Activated CD8-positive, alpha-beta T cell treated with anti-CD3 and anti-CD28 coated beads for 36 hours (primary cell): ENCODE results near the gene FN3K. TPM values are rescaled to one million over a fixed set of nuclear protein-coding genes. Genes with fewer than 3 reads are reported as not detected.
A peak's percentile ranks its signal among the peaks of the same experiment; 100 is the strongest.
"Not testable (repeated sequence)": the region's sequence is repeated elsewhere in the genome, so short reads cannot be mapped to it uniquely, and the experiment has no call there.

Experiments
- ATAC-seq: fragments of 200-7000 bp; cut with Tn5 transposase; one replicate; pipeline ENCODE4 v1.10.0; 2021; ENCODE audit warnings: mild to moderate bottlenecking, moderate library complexity
- CTCF ChIA-PET: fragments of 350-600 bp; sonication (Branson Sonifier 250); formaldehyde crosslinking; loops from one replicate; lab custom pipeline; 2021; ENCODE audit warnings: antibody characterized with exemption; lab: Charles Lee
- POLR2A ChIA-PET: fragments of 350-600 bp; sonication (Branson Sonifier 250); formaldehyde crosslinking; loops from one replicate; lab custom pipeline; 2021; ENCODE audit warnings: antibody characterized with exemption; lab: Charles Lee
- DNase-seq: peaks from one replicate; pipeline ENCODE4 v3.0.0-alpha.2; 2020
- H3K27ac Mint-ChIP-seq: one replicate; pipeline ENCODE4 v1.8.0; 2021; ENCODE audit warnings: mild to moderate bottlenecking, mixed read lengths
- H3K27me3 Mint-ChIP-seq: one replicate; pipeline ENCODE4 v1.8.0; 2021; ENCODE audit warnings: mixed read lengths
- H3K36me3 Mint-ChIP-seq: one replicate; pipeline ENCODE4 v1.8.0; 2021; ENCODE audit warnings: low read depth, mixed read lengths
- H3K4me1 Mint-ChIP-seq: one replicate; pipeline ENCODE4 v1.8.0; 2021; ENCODE audit warnings: low read depth, mixed read lengths
- H3K4me3 Mint-ChIP-seq: one replicate; pipeline ENCODE4 v1.8.0; 2021; ENCODE audit warnings: mild to moderate bottlenecking, moderate library complexity, mixed read lengths
- H3K9me3 Mint-ChIP-seq: one replicate; pipeline ENCODE4 v1.8.0; 2021; ENCODE audit warnings: mixed read lengths
- intact Hi-C: fragments of 100-400 bp; cut with micrococcal nuclease; formaldehyde crosslinking; loops from one replicate; pipeline ENCODE4 v1.10.0; 2022
- total RNA-seq, 2 experiments: library from RNA; stranded (reverse); gene quantifications; one replicate each; pipeline ENCODE4 v1.2.3, GENCODE V29; 2021
- TF ChIP-seq, protein P1 (sequence below): fragments of 200-600 bp; IDR thresholded peaks from one replicate; pipeline ENCODE4 v1.8.0; 2022; ENCODE audit warnings: antibody characterized with exemption, mild to moderate bottlenecking

FN3K gene
- total RNA-seq, 2 experiments from 2014 or later, result 0.96 to 1.2 TPM

DNA sequence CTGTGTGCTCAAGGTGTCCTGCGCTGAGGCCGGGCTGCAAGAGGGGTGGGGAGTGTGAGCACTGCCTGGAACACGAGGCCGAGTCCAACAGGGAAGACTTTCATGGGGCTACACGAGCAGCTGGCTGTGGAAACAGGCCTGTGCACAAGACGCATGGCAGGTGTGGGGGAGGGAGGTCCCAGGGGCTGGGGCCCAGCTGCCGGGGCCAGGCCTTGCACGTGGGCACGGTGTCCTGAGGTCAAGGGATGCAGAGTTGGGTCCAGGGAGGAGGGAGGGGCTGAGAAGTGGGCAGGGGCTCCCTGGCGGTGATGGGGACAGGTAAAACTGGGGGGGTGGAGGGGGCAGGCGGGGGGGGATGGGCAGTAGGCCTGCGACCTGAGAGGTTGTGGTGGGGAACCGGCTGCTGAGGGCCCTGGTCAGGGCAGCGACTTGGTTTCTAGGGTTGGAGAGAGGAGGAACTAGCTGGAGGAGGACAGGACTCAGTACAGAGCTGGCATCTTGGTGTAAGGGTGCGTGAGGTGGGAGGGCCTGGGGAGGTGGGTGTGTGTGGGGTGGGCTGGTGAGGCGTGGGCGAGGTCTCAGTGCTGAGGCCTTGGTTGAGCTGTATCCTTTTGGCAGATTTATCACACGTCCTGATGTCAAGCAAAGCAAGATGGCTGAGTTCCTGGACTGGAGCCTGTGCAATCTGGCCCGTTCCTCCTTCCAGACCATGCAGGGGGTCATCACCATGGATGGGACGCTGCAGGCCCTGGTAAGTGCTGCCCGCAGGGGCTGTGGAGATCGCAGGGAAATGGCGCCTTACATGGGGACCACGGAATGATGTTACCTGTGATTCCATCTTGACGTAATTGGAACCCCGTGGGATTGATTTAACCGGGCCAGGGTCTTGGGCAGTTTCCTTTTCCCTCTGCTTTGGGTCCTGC lies 45.8 kb downstream of the FN3K start:
- CTCF ChIA-PET, result interaction anchor here (0.6 to 3.3 kb wide), 27 partner anchors 11 to 423 kb away, joined by 3 to 23 read pairs (median 4); no protein-coding TSS in a partner anchor
- peak; percentile 35 for ATAC-seq
- no peak for DNase-seq
- Mint-ChIP-seq H3K4me3 (no peak overlapping the region), H3K27me3 (no peaks in the 10 kb centered on the region), H3K4me1 (peaks cover 13% of the 10 kb centered on the region), H3K9me3 (no peaks in the 10 kb centered on the region), H3K36me3 (peaks cover 22% of the 10 kb centered on the region), H3K27ac (no peak overlapping the region)
- TF ChIP-seq, protein P1, sequence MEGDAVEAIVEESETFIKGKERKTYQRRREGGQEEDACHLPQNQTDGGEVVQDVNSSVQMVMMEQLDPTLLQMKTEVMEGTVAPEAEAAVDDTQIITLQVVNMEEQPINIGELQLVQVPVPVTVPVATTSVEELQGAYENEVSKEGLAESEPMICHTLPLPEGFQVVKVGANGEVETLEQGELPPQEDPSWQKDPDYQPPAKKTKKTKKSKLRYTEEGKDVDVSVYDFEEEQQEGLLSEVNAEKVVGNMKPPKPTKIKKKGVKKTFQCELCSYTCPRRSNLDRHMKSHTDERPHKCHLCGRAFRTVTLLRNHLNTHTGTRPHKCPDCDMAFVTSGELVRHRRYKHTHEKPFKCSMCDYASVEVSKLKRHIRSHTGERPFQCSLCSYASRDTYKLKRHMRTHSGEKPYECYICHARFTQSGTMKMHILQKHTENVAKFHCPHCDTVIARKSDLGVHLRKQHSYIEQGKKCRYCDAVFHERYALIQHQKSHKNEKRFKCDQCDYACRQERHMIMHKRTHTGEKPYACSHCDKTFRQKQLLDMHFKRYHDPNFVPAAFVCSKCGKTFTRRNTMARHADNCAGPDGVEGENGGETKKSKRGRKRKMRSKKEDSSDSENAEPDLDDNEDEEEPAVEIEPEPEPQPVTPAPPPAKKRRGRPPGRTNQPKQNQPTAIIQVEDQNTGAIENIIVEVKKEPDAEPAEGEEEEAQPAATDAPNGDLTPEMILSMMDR, result no peak
- POLR2A ChIA-PET, result interaction anchor here (0.7 to 1.8 kb wide), 4 partner anchors 10 to 136 kb away, joined by 3 read pairs; partner anchors contain the start of gene FN3KRP
- intact Hi-C loops, result loop anchor here (10.0 kb wide), 1 partner anchor 134 kb away; no protein-coding TSS in a partner anchor

DNA sequence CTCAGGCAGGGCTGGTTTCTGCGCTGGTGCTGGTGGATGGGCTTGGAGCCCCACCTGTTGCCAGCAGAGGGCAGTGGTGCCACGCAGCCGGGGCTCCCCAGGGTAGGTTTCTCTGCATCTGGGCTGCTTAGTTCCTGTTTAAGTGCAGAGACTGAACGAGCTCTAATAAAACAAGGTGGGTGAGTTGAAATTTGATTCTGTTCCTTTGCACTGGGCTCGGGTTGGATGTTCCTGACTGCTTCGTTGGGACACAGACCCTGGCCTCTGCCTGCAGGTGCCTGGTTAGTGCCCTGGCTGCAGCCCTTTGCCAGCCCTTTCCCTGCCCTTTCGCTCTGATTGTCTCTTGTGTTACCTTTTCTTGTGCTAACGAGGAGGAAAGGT lies 46.5 kb downstream of the FN3K start:
- ATAC-seq, result peak; percentile 100
- POLR2A ChIA-PET, result interaction anchor here (1.8 kb wide), 1 partner anchor 136 kb away, joined by 3 read pairs; no protein-coding TSS in a partner anchor
- no peaks in the 10 kb centered on the region for H3K27me3 Mint-ChIP-seq

GRCh38 chr17:82782657-82783207 lies 47.3 kb downstream of the FN3K start:
- DNase-seq, result no peak
- no peak for ATAC-seq
- Mint-ChIP-seq H3K27ac (no peak overlapping the region), H3K27me3 (no peaks in the 10 kb centered on the region), H3K4me1 (peaks cover 5% of the 10 kb centered on the region), H3K9me3 (no peaks in the 10 kb centered on the region), H3K36me3 (peaks cover 15% of the 10 kb centered on the region), H3K4me3 (no peak overlapping the region)
- TF ChIP-seq, protein P1, result no peak
- ChIA-PET CTCF (interaction anchor here (0.9 to 2.4 kb wide), 7 partner anchors 61 to 150 kb away, joined by 4 to 19 read pairs (median 5); no protein-coding TSS in a partner anchor), POLR2A (no interaction called here)
- intact Hi-C loops, result loop anchor here (10.0 kb wide), 1 partner anchor 132 kb away; no protein-coding TSS in a partner anchor

More for the DNA sequence above, 46.5 kb downstream of the FN3K start:
- intact Hi-C loops, result loop anchor here (10.0 kb wide), 1 partner anchor 133 kb away; no protein-coding TSS in a partner anchor
- DNase-seq, result peak; percentile 86
- Mint-ChIP-seq H3K9me3 (no peaks in the 10 kb centered on the region), H3K4me3 (no peak overlapping the region), H3K27ac (no peak overlapping the region), H3K36me3 (peaks cover 21% of the 10 kb centered on the region), H3K4me1 (peaks cover 7% of the 10 kb centered on the region)
- TF ChIP-seq, protein P1, result peak; percentile 96
- CTCF ChIA-PET, result interaction anchor here (0.6 to 3.3 kb wide), 25 partner anchors 10 to 418 kb away, joined by 3 to 23 read pairs (median 4); no protein-coding TSS in a partner anchor

DNA sequence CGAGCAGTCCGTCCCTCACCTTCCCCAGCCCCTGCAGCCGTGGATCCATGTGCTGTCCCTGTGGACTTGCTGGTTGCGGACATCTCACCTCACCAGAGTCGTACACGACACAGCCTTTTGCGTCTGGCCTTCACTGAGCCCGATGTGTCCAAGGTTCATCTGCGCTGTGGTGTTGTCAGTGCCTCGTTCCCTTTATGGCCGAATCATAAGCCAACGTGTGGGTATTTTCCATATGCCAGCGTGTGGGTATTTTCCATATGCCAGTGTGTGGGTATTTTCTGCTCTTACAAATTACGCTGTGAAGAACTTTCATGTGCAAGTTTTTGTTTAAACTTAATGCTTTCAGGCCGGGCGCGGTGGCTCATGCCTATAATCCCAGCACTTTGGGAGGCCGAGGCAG lies 48.1 kb downstream of the FN3K start:
- DNase-seq (no peak), ATAC-seq (no peak)
- H3K9me3 Mint-ChIP-seq, result no peaks in the 10 kb centered on the region
- ChIA-PET POLR2A (no interaction called here), CTCF (no interaction called here)
- peaks cover 13% of the 10 kb centered on the region for H3K36me3 Mint-ChIP-seq
- intact Hi-C loops, result loop anchor here (10.0 kb wide), 1 partner anchor 131 kb away; no protein-coding TSS in a partner anchor
- no peak overlapping the region for H3K27ac Mint-ChIP-seq
- no peak overlapping the region for H3K4me3 Mint-ChIP-seq
- no peaks in the 10 kb centered on the region for H3K27me3 Mint-ChIP-seq
- TF ChIP-seq, protein P1, result no peak
- H3K4me1 Mint-ChIP-seq, result peaks cover 5% of the 10 kb centered on the region

GRCh38 chr17:82785581-82785980 lies 50.2 kb downstream of the FN3K start:
- H3K9me3 Mint-ChIP-seq, ATAC-seq, DNase-seq, H3K27ac Mint-ChIP-seq, CTCF ChIA-PET, H3K4me3 Mint-ChIP-seq, H3K4me1 Mint-ChIP-seq, H3K27me3 Mint-ChIP-seq, POLR2A ChIA-PET: not testable (repeated sequence)
- intact Hi-C loops, result loop anchor here (10.0 kb wide), 1 partner anchor 129 kb away; no protein-coding TSS in a partner anchor
- H3K36me3 Mint-ChIP-seq, result peaks cover 13% of the 10 kb centered on the region
